Measurements from ENCODE around the gene GALP. TPM values are rescaled to one million over a fixed set of nuclear protein-coding genes. Genes with fewer than 3 reads are reported as not detected.
A peak's percentile ranks its signal among the peaks of the same experiment; 100 is the strongest.
"Not testable (repeated sequence)": the region's sequence is repeated elsewhere in the genome, so short reads cannot be mapped to it uniquely, and the experiment has no call there.

GALP gene
- not detected for polyA plus RNA-seq (ENCODE audit: insufficient read length in 4 of 4)

DNA sequence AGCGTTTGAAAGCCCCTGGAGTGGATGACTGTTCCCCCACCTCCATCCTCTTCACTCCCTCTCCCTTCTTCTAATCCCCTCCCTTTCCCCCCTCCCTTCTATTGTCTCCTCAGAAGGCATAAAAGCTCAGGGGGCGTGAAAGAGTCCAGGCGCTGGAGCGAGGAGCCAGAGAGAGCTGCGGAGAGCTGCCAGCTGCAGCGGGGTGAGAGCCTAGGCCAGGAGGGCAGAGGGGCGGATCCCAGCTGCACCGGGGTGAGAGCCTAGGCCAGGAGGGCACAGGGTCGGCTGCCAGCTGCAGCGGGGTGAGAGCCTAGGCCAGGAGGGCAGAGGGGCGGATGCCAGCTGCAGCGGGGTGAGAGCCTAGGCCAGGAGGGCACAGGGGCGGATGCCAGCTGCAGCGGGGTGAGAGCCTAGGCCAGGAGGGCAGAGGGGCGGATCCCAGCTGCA, at the start of gene GALP:
TSS of gene GALP (plus strand) at position 148 of the 447 bp plus-strand sequence. CDS start 1,101 bp downstream, outside the sequence.
- DNase-seq (ENCODE audit: low read depth in 4 of 4, low spot score in 3 of 4): not testable (repeated sequence)

DNA sequence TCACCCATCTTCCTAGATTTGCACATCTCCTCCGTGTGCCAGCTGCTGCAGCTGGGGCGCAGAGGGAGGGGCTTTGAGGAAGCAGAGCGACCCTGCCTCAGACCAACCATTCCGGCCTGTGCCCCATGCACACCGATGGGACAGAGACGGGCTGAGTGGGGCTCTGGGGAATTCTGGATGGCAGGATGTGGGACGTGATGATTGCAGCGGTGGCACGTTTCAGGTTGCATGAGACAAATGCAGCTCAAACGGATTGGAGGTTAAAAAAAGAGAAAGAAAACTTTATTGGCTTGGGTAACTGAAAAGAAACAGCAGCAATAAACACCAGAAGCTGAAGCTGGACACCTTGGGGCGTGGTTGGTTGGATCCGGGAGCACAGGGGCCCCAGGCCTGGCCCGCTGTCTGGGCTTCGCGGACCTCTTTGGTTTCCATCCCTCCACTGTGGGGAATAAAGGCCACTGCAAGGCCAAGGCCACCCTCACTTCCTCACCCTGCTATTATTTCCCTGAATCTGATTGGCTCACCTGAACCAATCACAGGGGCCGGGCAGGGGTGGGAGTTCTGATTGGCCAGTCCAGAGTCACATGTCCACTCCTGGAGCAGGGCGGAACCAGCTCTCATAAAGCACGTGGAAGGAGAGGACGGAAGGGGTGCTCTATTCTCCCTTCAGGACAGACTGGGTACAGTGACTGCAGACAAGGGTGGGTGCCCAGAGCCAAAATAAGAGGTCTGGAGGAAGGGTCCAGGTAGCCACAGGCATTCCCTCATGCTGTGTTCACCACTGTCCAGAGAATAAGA, 48.6 kb upstream of the GALP start:
- no peak for DNase-seq (ENCODE audit: low read depth in 4 of 4, low spot score in 3 of 4)

DNA sequence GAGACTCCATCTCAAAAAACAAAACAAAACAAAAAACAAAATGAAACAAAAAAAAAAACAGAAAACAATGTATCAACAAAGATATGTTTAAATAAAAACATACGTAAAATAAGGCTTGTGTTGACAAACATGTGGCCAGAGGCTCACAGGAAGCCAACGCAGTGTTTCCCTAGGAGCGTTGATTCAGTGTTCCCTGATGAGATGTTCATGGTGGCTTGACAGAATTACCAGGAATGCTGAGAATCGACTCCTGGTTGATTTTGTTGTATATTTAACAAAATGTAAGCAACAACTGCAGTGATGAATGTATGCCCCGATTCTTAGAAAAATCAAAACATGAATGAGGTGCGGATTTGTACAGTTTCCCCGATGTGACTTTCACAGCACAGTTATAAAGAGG, 45.8 kb upstream of the GALP start:
- DNase-seq (ENCODE audit: low read depth in 4 of 4, low spot score in 3 of 4): no peak

DNA sequence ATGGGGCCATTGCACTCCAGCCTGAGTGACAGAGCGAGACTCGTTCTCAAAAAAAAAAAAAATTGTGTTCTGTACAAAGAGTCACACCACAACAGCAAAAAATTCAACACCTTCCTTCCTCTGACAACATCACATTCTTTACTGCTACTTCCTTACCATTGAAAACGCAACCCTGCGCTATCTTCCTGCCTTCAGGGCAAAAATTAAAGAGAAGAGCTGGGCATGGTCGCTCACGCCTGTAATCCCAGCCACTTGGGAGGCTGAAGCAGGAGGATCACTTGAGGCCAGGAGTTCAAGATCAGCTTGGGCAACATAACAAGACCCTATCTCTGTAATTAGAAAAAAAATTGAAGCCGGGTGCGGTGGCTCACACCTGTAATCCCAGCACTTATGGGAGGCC, 44.2 kb upstream of the GALP start:
- no peak for DNase-seq (ENCODE audit: low read depth in 4 of 4, low spot score in 3 of 4)

DNA sequence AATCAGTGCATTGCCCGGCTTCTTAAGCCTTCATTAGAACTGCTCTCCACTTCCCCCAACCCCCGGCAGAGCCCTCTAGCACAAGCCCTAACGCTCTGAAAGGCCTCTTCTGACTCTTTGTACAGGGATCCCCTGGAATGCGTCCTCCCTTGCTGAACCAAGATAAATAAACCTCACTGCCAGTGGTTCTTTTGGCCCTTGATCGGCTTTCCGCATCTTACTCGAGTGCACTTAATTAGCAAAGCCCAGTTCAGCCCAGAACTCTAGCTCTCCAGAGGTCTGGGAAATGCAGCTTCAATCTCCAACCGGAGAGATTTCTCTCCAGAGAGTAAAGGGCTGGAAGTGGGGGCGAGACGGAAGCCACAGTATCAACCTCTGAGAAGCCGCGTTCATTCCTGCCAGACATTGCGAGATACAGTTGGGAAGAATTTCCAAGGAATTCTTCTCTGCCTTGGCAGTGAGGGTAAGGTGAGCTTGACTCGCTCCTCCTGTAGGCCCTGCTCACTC, 43.4 kb upstream of the GALP start:
- DNase-seq (ENCODE audit: low read depth in 4 of 4, low spot score in 3 of 4): no peak

DNA sequence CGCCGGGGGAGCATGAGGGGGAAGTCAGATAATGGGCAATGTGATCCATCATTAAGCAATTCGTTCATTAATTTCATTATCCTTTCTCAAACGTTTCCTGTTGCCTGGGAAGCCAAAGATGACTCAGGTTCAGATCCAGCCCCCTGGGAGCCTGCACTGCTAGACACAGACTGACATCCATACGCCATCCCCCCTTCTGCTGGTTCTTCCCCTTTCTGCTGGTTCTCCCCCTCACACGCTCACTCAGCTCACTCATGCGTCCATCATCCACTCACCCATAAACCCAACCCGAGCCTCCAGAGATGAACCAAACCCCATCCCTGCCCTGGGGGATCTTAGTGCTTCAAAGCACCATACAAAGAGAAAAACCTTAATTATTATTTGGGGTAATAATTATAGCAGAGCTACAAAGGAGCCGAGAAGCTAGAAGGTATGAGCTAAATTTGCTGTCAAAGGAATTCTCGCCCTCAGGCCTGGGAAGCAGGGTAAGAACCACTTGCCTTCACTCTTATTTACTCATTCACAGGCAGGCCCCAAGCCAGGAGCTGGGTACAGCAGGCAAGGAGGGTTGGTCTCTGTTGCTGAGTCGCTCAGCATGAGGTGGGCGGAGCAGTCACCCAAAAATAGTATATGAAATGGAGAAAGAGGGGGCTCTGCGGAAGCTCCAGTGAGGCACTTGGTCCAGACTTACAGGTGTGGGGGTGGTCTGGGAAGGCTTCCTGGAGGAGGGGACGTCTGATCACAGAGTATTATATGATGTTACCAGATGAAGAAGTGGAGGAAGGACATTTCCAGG, 41.8 kb upstream of the GALP start:
- no peak for DNase-seq (ENCODE audit: low read depth in 4 of 4, low spot score in 3 of 4)

DNA sequence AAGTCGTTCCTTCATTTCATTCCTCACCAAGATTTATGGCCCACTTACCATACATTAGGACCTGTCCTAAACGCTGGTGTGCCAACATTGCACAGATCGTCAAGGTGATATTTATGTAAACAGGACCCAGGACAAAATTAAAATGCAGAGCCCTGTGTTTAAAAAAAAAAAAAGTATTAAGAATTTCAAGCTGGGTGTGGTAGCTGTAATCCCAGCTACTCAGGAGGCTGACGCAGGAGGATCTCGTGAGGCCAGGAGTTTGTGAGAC, 41.2 kb upstream of the GALP start:
- DNase-seq (ENCODE audit: low read depth in 4 of 4, low spot score in 3 of 4): no peak

DNA sequence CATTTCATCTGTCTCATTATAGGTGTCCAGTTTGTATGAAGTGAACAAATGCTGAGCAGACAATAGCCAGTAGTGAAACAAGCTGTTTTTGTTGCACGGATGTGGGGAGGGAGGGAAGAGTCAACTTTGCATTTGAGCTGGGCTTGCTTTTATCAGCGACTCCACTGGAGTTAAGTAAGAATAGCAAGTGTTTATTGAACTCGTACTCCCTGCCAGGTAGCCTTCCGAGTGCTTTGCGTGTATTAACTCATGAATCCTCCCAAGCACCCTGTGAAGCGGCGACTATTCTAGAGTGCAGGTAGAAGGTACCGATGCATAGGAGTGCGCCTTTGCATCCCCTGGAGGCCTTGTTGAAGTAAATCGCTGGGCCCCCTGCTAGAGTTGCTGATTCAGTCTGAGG, 39.4 kb upstream of the GALP start:
- DNase-seq (ENCODE audit: low read depth in 4 of 4, low spot score in 3 of 4): no peak

DNA sequence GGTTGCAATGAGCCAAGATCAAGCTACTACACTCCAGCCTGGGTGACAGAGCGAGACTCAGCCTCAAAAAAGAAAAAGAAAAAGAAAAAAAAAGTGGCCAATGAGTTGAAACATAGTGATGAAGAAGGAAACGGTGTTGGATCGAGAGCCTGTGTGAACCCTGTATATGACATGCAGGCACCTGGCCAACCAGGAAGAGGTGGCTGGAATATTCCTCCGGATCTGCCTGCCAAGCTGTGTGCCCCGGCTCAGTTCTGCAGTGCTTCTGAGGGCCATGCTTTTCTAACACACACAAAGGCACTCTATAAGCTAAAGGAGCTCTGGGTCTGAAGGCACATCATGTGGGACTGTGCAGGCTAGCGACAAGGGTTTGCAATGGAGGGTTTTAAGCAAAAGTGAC, 38.4 kb upstream of the GALP start:
- DNase-seq (ENCODE audit: low read depth in 4 of 4, low spot score in 3 of 4): no peak

DNA sequence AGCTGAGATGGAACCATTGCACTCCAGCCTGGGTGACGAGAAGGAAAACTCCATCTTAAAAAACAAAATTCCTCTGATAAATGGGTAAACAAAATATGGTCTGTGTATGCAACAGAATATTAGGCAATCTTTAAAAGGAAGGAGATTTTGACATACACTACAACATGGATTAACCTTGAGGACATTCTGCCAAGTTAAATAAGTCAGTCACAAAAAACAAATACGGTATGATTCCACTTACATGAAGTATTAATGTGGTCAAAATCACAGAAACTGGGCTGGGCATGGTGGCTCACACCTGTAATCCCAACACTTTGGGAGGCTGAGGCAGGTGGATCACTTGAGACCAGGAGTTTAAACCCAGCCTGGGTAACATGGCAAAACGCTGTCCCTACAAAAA, 37.7 kb upstream of the GALP start:
- no peak for DNase-seq (ENCODE audit: low read depth in 4 of 4, low spot score in 3 of 4)

DNA sequence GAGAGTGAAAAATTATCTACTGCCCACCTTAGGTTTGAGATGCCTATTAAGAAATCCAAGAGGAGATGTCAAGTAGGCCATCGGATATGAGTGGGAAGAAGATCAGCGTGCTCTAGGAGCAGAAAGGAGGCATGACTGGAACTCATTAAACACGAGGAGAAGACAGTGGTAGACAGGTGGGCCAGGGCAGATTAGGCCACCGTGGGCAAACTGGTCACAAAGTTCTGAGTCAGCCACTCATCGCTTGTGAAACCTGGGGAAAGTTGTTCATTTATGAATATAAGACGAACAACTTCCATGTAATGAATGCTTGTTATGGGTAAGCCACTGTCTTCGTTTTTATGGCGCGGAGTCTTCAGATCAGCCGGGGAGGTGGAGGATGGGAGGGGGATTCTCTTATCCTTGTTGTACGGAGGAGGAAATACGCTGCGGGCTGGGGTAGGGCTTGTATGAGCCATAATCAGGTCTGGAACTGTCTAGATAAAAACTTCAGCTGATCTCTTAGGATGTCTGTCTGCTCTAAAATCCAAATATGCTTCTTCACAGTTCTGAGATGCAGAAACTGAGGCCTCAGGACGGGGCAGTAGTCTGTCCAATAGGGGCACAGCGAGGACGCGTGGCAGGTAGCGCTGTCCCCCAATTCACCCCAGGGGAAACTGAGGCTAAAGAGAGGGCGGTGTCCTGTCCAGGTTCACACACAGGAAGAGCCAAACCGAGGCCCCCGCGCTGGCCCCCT, 35.8 kb upstream of the GALP start:
- DNase-seq (ENCODE audit: low read depth in 4 of 4, low spot score in 3 of 4): no peak

DNA sequence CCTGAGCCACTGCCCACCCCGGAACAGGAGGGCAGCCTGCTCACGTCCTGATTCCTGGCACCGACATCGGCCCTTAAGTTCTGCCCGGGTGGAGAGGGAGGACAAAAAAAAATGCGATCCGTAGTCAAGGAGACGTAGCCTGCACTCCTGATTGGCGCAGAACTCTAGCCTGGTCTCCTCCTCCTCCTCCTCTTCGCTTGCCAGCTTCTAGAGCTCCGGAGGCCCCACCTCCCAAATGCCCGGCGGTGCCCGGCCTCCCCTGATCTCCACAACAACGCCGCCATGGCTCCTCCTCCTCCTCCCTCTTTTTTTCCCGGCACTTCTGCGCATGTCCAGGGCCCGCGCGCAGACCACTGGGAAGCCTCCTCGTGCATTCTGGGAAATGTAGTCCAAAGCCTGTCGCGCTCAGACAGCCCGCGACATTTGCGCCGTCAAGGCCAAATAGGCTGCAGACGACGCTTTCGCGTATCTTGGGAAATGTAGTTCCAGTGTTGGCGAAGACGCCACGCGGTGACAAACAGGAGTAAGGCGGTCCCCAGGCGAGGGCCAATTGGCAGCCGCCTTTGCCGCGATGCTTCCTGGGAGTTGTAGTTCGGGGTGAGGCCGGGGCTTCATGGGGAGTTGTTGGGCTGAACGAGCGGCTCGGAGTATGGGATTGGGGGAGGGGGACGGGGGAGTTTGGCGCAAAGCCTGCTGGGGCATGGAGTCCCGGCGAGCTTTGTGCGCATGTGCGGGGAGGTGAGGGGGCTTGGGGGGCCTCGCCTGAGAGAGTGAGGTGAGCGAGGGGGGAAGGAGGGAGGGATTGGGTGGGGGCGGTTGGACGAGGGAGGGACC, 35.0 kb upstream of the GALP start, which contains the start of gene ZNF444:
TSS of gene ZNF444 (plus strand) at position 705 of the 834 bp plus-strand sequence. CDS start 5,625 bp downstream, outside the sequence.
- DNase-seq (ENCODE audit: low read depth in 4 of 4, low spot score in 3 of 4): peak; percentile 98 to 99 (median 98)

DNA sequence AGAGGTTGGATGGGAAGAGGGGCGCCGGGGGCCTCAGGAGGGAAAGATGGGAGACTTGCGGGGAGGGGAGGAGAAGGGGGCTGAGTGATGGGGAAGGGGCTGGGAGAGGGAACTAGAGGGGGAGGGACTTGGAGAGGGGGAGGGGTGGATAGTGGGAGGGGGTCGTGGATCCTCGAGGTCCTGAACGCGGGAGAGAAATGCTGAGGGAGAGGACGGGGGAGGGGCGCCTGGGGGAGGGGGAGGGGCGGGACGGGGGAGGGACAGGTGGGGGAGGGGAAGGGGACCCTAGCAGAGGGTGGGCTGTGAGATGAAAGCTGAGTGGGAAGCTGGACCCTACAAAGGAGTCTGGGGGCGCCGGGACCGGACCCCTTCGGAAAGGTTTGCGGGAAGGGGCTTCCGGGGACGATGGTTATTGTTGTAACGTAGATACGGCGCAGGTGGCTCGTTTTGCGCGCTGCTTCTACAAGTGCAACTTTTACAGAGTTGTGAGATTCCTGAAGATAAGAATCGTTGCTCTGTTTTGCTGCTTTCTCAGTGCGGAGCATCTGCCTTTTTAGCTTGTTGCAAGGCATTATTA, 34.3 kb upstream of the GALP start:
- DNase-seq (ENCODE audit: low read depth in 4 of 4, low spot score in 3 of 4): no peak

DNA sequence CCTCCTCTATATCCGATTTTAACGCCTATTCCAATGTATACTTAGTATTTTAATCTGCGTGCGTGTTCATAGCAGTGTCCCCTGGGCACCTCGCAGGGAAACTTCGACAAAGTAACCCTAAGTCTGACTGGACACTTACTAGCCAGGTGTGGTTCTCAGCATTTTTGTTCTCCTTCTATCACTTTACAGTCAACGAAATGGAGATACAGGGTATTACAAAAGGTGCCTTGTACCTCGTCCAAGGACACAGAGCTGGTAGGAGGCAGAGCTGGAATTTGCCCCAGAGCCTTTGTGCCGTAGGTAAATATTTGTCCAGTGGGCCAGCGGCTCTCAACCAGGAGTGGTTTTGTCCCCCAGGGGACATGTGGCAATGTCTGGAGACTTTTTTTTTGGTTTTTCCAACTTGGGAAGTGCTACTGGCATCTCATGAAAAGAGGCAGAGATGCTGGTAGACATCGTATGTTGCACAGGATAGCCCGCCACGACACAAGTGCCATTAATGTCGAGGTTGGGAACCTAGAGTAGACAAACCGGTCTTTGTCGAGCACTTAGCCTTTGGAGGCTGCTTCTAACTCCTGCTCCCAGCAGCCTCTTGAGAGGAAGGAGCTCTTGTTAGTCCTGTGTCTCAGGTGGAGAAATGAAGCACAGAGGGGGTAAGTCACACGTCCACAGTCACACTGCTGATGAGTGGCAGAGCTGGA, 33.6 kb upstream of the GALP start:
- DNase-seq (ENCODE audit: low read depth in 4 of 4, low spot score in 3 of 4): no peak

DNA sequence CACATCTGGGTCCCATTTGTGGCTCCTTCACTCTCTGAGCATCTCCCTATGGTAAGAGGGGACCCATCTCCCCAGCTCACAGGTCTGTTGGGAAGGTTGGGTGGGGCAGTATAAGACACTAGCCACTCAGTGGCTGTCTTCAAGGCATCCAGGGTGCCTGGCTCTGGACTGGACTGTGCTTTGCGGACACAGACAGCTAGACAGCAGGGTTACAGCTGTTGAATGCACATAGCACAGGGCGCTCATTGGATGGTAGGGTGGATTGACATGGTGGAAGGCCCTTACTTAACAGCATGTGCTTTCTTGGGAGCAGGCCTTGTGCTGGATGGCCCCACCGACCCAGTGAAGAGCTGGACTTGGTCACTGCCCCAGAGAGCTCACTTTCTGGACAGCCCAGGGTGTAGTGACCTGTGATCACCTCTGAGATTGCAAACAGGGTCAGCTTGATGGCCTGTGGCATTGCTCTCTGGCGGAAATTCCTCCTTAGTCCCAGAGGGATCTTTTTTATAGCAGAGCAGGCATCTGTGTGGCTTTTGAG, 32.8 kb upstream of the GALP start:
- no peak for DNase-seq (ENCODE audit: low read depth in 4 of 4, low spot score in 3 of 4)

DNA sequence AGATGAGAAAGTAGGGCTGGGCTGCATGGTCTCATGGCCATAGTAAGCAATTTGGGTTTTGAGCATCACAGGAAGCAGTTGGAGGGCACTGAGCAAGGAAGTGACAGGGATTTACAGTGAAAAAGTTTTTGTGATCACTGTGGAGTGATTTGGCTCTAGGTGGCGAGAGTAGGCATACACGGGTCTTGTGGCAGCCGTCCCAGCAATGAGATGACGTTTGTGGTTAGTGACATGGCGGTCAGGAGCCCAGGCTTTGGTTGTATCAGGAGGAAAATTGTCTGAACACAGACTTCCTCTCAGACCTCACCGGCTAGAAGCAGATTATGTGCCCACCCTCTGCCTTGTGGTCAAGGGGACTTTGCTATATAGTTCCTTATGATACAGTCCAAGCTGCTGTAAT, 31.4 kb upstream of the GALP start:
- DNase-seq (ENCODE audit: low read depth in 4 of 4, low spot score in 3 of 4): no peak

DNA sequence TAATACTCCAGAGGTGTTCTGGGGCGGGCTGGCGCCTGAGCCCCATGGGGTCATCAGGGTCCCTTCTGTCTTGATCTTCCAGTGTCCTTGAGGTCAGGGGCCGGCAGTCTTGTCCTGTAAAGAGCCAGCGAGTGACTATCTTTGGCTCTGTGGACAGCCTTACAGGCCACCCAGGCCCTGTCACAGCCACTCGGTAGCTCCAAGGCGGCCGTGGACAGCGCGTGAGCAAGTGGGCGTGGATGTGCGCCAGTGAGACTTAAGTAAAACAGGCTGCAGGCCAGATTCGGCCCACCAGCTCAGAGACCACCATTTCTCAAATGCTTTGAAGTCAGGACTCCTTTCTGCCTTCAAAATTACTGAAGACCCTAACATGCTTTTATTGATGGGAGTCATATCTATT, 31.0 kb upstream of the GALP start:
- DNase-seq (ENCODE audit: low read depth in 4 of 4, low spot score in 3 of 4): no peak

DNA sequence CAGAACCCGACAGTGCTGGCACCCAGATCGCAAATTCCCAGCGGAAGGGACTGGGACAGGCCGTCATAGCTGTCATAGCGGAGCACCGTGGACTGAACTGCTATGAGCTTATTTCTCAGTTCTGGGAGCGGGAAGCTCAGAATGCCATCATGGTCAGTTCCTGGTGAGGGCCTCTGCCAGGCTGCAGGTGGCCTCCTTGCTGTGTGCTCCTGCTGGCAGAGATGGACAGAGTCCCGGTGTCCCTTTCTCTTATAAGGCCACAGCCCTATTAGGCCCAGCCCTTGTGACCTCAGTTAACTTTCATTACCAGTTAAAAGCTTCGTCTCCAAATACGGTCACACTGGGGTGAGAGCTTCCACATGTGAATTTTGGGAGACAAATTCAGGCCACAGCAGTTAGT, 30.1 kb upstream of the GALP start:
- no peak for DNase-seq (ENCODE audit: low read depth in 4 of 4, low spot score in 3 of 4)

DNA sequence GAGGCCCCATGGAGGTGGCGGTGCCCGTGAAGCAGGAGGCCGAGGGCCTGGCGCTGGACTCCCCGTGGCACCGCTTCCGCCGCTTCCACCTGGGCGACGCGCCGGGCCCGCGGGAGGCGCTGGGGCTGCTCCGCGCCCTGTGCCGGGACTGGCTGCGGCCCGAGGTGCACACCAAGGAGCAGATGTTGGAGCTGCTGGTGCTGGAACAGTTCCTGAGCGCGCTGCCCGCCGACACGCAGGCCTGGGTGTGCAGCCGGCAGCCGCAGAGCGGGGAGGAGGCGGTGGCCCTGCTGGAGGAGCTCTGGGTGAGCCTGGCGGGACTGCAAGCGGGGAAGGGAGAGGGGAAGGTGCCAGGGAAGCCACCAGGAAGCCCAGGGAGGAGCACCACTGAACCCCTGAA, 28.9 kb upstream of the GALP start:
- DNase-seq (ENCODE audit: low read depth in 4 of 4, low spot score in 3 of 4): no peak
